ENCODE measurements around the gene LRRC4C. TPM values are rescaled to one million over a fixed set of nuclear protein-coding genes. Genes with fewer than 3 reads are reported as not detected.

Gene LRRC4C
- total and polyA plus RNA-seq, 2 experiments from 2014 or later, result 0.35 to 1.1 TPM

- no peak for TF ChIP-seq ZNF462 (CRISPR knock-in tag; IDR thresholded peaks at IDR 0.05)
- no peak for TF ChIP-seq JUNB (IDR thresholded peaks at IDR 0.05; ENCODE audit: unreplicated experiment)
Observed at GRCh38 chr11:40094954-40095353, 1364.5 kb downstream of the LRRC4C start (continued).

- H3K4me1 ChIP-seq (ENCODE audit: insufficient read depth), result peaks cover 3% of the 10 kb centered on the region; the same call in 1 of the 2 replicates
- H3K4me3 Mint-ChIP-seq, result no peak overlapping the region
- DNase-seq (ENCODE audit: low spot score), result no peak
- H3K27ac Mint-ChIP-seq, result no peak overlapping the region
- peaks cover 4% of the 10 kb centered on the region for H3K9me3 Mint-ChIP-seq
- no peaks in the 10 kb centered on the region for H4K20me1 ChIP-seq (replicated peaks; ENCODE audit: insufficient read depth)
- H3K79me2 ChIP-seq (replicated peaks; ENCODE audit: insufficient read depth), result no peaks in the 10 kb centered on the region
- no peak overlapping the region for H3K27ac ChIP-seq (ENCODE audit: low read depth)
- no peaks in the 10 kb centered on the region for H3K36me3 Mint-ChIP-seq (ENCODE audit: low read depth)
- H3K9me2 ChIP-seq (ENCODE audit: insufficient read depth), result 0 out of 2 replicates have a peak, but pooled peaks cover 6% of the 10 kb centered on the region
- peaks cover 2% of the 10 kb centered on the region for H3K27me3 Mint-ChIP-seq (ENCODE audit: insufficient read depth, low read depth, poor library complexity)
- no peak for TF ChIP-seq POLR2AphosphoS5 (IDR thresholded peaks at IDR 0.05; ENCODE audit: low read depth)
- no peak for TF ChIP-seq ZNF114 (CRISPR knock-in tag; IDR thresholded peaks at IDR 0.05)
- TF ChIP-seq ETS1 (IDR thresholded peaks at IDR 0.05), result no peak
- TF ChIP-seq REST (IDR thresholded peaks at IDR 0.05; ENCODE audit: unreplicated experiment), result no peak
- no peak for TF ChIP-seq CREB1 (CRISPR knock-in tag; IDR thresholded peaks at IDR 0.05; ENCODE audit: low read depth)
- TF ChIP-seq JUNB (IDR thresholded peaks at IDR 0.05; ENCODE audit: unreplicated experiment), result no peak
- no peak for TF ChIP-seq EZH2 (IDR thresholded peaks at IDR 0.05; ENCODE audit: low read depth, unreplicated experiment)
- no peak for TF ChIP-seq STAT1 (IDR thresholded peaks at IDR 0.05; ENCODE audit: unreplicated experiment)
- no peak overlapping the region for H3K4me3 ChIP-seq
- no peaks in the 10 kb centered on the region for H3K36me3 ChIP-seq (ENCODE audit: insufficient read depth)
- no peaks in the 10 kb centered on the region for H3K4me1 Mint-ChIP-seq
- no peak overlapping the region for H3K4me2 ChIP-seq
- no peaks in the 10 kb centered on the region for H3F3A ChIP-seq (replicated peaks; ENCODE audit: low read depth)
- no peak overlapping the region for H2AFZ ChIP-seq
- ATAC-seq, result no peak
- no peaks in the 10 kb centered on the region for H3K27me3 ChIP-seq (ENCODE audit: insufficient read depth)
Observed at GRCh38 chr11:40080434-40080833, 1379.0 kb downstream of the LRRC4C start.

Measured in GM23338 (cell line).